CD1c-positive myeloid dendritic cell (primary cell): ENCODE results near the gene CCDC188.

ENCODE experiments used
- DNase-seq: peaks from one replicate; pipeline ENCODE4 v3.0.0-alpha.2; 2016; ENCODE audit errors: extremely low spot score

Gene CCDC188

DNA sequence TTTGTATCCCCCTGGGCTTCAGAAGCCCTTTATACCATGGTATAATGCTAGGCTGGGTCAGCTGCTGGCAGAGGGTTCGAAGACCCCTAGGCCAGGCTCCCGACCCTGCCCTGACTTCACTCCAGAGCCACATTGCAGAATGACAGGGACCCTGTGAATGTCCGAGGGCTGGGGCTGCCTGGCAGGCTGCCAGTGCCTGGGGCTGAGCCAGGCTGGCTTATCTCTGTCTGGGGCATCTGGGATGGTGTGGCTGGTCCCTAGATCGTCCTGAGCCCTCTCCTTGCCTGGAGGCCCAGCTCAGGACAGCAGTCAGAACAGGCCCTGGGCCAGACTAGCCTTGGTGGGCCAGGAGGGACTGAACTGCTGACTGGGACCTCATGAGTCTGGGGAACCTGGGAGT lies 15.6 kb downstream of the CCDC188 start:
- DNase-seq: no peak

DNA sequence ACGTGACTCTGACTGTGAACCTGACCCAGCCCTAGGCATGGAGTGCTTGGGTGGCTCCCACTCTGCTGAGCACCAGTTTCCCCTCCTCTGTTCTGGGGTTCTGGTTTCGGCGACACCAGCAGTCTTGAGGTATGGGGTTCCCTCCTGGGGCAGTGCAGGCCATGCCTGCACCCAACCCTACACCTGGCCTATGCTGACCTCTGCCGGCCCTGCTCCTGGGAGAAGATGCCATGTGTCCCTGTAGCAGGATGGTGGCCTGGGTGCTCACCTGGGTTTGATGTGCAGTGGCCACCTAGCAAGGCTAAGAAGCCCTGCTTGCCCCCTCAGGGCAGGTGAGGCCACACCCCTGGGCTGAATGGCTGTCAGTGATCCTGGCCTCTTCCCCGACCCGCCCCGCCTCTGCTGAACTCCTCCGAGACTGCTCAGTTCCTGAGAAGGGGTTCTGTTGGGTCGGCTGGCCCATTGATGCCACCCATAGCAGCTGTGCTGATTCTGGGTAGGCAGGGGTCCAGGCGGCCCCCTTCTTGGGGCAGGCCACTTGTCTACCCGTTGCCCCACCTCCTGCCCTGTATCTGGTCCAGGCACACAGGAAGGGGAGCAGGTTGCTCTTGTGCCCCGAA lies 16.8 kb downstream of the CCDC188 start:
- no peak for DNase-seq

DNA sequence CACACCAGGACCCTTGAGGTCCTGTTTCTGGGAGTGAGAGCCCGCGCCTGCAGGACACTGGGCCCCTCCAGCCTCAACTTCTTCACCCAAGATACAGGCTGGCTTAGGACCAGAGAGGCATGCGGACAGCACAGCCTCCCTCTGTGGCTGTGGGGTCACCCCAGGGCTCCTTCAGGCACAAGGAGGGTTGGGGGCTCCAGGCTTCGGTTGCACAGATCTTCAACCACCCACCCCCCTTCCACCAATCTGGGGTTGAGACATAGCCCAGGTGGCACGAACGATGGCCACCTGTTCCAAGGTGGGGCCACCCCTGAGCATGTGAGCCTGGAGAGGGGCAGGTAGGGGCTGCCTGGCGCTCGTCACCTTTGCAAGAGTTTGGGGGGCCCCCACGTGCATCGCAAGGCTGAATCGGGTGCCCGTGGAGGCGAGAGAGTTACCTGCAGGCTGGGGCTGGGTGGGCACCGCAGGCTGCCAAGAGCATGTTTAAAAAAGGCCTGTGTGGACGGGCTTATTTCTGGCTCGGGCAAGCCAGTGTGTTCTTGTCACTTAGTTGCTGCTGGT lies 18.1 kb downstream of the CCDC188 start:
- no peak for DNase-seq

DNA sequence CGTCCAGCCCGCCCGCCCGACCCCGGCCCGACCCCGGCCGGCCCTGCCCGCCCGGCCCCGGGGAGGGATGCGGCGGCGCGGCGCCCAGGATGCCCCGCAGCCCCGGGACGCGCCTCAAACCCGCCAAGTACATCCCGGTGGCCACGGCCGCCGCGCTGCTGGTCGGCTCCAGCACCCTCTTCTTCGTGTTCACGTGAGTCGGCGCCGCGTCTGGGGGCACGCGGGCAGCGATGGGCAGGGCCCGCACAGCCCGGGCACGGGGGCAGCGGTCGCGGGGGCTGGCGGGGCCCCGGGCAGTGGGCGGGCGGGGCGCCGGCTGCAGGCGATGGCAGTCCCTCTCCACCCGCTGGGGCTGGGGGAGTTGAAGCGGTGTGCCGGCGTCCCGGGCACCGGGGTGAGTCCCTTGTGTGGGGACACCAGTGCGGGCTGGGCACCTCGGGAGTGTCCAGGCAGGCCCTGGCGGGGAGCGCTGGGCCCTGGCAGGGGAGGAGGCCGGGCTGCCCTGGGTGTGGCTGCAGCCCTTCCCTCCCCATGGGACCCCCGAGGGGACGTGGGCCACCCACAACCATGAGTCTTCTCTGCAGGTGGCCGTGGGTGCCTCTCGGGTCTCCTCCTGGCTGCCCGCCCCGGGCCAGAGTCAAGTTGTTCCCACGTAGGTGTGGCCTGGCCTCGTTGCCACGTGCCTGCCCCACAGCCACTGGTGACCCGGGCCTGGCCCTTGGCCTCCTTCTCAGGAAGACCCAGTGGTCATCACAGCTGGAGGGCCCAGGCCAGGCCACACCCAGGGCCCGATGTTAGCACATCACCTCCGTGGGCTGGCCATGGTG lies 18.8 kb downstream of the CCDC188 start:
- DNase-seq: peak; percentile 55

DNA sequence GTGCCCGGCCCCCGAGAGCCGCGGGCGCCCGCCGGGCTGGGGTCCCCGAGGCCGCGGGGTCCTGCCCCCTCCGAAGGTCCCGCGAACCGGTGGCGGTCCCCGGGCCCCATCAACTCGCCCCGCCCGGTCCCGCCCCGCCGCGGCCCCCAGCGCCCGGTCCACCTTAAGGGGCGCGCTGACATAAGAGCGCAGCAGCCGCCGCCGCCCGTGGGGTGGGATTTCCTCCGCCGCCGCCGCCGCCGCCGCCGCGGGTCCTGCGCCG lies 19.3 kb downstream of the CCDC188 start, which contains the start of gene ZDHHC8:
Gene ZDHHC8, plus strand, starts transcription at position 208 of the 262 bp plus-strand sequence. CDS start 144 bp downstream, outside the sequence.
- DNase-seq: peak; percentile 45

DNA sequence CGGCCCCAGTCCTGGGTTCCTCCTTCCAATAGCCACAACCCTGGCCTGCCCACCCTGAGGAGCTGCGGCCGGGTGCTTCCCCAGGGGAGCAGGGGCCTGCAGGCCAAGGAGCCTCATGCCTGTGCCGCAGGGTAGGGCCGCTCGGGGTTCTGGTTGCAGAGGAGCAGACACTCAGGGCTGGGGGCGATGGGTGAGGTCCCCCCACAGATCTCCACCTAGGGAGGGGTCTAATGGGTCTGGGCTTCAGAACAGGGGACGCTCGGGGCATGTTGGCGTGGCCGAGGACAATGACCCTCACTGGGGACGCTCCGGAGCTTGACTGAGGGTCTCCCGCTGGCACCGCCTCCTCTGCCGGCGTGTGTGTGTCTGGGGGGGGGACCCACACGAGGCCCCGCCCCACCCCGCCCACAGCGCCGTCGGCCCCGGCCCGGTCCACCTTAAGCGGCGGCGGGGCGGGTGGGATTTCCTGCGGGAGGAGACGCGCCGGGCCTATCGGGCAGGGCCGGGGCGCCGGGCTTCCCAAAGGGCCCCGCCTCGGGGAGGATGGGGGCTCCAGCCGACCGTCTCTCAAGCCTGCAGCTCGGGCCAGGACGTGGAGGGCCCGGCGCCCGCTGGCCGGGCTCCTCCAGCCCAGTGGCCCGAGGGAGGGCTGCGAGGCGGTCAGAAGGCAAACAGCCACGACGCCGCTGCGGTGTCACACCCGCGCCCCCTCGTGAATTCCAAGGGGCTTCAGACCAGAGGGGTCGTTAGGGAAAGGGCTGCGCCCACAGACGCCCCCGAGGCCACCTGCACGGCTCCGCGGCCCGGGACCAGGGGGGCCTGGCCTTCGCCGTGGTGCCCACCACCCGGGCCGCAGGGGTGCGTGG lies 19.9 kb downstream of the CCDC188 start:
- DNase-seq: peak; percentile 77

DNA sequence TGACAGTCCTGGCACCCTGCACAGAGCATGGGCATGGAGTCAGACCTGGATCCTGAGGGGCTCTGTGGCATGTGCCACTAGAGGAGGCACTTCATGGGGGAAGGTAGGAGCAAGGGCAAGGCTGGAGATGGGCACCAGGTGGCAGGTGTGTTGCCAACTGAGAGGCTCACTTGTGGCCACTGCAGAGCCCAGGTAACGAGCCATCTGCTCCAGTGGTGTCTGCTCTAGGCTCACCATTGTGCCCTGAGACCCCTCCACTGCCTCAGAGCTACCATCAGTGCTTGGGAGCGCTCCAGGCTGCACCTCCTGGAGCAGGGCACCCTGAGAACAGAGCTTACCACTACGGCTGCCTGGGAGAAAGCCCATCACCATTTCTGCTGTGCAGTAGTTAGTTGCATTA lies 20.5 kb downstream of the CCDC188 start:
- no peak for DNase-seq

DNA sequence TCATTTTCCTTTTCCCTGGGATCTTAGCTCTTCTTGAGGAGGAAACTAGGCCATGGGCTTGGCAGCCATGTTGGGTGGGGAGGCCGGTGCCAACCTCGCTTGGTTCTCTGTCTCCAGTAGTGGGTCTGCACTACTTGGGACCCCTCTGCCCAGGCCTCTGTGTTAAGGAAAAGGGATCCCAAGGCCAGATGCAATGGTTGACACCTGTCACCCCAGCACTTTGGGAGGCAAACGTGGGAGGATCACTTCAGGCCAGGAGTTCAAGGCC lies 21.2 kb downstream of the CCDC188 start:
- no peak for DNase-seq

DNA sequence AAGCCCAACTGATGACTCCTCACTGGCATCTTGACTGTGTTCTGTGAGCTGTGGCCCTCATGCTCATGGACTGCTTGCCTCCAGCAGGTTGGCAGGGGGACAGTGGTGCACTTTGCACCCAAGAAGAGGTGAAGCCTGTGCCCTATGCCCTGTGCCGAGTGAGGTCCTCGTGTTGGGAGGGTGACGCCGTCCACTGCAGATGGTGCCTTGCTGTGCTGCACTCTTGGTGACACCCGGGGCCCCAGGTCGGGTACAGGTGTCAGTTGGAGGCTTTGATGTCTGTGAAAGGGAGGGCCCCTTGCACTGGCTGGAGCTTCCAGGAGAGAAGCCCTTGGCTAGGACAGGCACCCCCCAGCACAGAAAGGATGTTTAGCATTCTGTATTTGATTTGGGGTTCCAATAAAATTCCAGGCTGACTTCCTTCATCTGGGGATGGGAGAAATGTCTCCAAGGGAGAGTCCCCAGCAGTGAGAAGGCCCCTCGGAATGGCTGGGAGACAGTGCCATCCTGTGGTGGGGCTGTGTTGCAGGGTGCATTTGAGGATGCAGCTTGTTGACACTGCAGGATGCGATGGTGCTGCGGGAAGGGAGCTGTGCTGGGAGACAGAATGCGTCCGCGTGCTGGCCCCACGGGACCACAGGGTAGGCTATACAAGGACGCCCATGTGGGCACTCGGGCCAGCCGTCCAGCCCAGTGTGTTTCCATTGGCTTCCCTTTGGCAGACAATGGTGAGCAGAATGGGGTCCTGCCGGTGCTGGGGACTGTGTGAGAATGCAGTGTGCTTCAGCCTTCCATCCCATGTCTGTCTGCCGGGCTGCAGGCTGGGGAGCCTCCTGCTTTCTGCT lies 21.7 kb downstream of the CCDC188 start:
- peak; percentile 20 for DNase-seq

DNA sequence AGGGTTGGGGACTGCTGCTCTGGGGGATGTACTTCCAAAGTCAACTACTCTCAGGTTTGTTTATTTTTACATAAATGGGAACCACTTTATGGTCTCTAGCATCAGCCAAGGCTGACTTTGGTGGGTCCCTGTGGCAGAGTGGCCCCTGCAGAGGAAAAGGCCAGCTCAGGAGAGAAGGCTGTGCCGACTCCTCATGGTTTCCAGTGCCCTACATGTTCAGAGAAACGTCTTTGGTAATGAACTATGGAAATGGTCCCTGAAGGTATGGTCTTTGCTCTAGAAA lies 22.3 kb downstream of the CCDC188 start:
- no peak for DNase-seq

DNA sequence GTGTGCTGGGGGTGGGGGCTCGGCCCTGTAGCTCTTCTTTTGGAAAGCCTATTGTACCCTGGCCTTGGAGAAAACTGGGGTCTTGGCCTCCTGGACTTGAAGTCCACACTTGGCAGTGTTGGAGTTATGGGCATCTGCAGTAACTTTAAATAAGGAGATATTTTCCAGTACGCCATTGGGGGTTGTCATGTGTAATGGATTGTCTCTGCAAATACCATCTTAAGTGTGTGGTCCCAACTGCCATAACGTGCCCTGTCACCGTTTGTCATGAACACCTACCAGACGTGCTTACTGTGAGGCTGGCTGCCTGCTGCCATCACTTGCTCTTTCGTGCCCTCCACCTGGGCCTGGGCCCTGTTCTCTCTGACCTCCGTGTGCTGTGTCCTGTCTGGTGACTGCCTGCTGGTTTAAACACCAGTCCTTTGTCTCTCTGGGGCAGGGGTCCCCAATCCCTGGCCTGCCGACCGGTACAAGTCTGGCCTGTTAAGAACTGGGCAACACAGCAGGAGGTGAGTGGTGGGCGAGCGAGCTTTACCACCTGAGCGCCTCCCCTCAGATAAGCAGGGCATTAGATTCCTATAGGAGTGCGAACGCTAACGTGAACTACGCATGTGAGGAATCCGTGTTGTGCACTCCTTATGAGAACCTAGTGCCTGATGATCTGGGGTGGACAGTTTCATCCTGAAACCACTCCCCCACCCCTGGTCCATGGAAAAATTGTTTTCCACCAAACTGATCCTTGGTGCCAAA lies 22.8 kb downstream of the CCDC188 start:
- DNase-seq: no peak

DNA sequence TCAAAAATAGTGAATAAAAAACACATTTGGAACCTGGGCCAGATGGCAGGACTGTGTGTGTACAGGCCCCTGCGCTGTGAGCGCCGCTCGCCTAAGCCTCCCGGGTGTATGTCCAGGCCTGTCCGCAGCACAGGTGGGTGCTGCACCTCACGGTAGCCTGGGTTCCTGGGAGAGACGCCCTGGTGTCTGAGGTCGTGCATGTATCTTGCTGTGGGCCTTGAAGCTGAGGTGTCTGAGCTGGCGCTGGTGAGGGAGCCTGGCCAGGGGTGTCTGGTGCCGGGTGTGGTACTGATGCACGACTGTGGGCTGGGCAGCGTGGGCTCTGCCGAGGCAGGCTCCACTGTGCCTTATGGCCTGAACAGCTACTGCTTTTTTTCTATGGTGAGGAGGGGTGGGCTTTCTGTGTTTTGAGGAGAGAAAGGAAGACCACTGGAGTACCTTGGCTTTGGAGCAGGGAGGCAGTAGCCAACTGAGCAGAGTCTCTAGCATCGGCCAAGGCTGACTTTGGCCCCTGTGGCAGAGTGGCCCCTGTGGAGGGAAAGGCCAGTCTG lies 23.5 kb downstream of the CCDC188 start:
- DNase-seq: no peak

DNA sequence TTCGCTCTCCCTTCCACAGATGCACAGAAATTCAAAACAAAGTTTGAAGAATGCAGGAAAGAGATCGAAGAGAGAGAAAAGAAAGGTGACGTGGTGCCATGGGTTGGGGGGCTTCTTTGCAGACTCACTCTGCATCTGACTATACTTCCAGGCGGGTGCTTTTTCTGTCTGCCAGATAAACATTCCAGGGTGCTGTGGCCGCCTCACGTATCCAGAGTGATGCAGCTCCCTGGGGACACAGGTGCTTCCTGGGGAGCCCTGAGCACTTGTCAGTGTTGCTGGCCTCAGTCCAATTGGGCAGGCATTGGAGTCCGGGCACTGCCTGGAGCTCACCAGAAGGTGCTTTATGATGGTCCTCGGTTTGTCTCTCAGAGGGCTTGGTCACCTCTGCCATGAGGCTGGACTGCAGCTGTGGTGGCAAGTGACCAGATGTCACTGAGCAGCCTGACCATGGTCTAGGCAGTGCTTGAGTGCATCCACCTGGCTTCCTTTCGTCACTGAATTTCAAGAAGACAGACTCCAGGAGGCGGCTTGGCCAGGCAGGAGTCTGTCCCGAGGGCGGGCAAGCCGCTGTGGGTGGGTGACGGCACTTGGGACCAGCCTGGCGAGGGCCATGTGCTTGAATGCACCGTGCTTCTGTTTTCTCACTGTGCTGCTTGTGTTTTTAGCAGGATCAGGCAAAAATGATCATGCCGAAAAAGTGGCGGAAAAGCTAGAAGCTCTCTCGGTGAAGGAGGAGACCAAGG lies 24.4 kb downstream of the CCDC188 start:
- no peak for DNase-seq

DNA sequence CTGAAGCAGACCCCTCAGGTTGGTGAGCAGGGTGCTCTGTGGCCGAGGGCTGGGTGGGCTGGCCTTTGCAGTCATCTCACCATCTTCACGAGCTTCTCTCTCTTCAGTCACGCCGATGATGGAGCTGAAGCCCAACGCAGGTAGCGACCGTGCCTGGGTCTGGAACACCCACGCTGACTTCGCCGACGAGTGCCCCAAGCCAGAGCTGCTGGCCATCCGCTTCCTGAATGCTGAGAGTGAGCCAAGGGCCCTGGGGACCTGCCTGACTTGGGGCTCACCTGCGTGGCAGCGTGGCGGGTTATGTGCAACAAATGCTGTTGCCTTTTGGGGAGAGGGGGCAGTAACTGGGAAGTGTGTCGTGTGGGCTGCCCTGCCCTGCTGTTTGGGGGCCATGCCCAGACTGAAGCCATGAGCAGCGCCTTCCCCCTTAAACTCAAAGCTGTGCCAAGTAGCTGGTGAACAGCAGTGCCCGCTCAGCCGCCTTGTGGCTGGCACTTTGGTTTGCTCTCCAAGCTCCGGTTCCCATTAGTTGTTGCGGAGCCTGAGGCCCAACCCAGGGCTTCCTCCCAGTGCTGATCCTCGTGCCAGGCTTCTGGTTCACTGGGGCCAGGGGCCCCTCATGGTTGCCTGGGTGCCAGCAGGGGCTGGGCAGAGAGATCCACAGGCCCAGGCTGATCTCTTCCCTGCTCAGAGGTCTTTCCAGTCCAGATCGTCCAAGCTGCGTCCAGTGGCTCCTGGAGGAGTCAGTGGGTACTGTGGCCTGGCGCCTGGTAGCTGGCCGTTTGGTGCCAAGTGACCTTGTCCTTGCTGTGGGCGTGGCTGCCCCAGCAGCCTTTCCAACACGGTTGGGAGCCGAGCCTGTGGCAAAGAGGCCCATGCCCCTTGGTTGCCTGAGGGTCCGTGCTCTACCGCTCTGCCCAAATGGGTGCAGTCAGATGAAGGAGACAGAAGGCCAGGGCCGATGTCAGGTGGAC lies 25.4 kb downstream of the CCDC188 start:
- no peak for DNase-seq

DNA sequence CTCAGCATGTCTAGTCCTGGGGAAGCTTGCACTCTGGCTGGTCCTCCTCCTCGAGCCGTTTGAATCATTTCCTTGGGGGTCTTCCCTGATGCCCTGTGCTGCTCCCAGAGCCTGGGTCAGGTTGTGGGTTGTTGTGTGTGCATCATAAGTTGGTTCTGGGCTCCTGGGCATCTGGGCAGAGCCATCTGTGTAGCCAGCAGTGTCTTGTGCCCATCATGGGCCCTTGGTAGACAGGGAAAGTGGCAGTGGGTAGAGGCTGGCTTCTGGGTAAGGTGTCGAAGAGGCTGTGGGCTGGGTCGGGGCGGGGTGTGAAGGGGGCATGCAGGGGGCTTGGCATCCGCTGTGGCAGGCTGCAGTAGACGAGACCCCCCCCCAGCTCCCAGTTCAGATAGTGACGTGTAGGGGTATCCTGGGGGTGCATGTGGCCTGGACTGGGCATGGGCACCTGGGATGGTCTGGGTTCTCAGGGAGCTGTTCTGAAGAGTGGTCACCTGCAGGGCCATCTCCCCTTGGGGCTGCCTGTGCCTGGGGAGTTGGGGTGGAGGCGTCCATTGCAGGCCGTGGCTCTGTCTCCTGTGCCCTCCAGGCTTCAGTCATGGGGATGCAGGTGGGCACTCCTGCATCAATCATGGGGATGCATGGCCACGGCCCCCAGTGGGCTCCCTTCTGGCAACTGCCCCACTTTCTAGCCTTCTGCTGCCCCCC lies 26.6 kb downstream of the CCDC188 start:
- DNase-seq: no peak

DNA sequence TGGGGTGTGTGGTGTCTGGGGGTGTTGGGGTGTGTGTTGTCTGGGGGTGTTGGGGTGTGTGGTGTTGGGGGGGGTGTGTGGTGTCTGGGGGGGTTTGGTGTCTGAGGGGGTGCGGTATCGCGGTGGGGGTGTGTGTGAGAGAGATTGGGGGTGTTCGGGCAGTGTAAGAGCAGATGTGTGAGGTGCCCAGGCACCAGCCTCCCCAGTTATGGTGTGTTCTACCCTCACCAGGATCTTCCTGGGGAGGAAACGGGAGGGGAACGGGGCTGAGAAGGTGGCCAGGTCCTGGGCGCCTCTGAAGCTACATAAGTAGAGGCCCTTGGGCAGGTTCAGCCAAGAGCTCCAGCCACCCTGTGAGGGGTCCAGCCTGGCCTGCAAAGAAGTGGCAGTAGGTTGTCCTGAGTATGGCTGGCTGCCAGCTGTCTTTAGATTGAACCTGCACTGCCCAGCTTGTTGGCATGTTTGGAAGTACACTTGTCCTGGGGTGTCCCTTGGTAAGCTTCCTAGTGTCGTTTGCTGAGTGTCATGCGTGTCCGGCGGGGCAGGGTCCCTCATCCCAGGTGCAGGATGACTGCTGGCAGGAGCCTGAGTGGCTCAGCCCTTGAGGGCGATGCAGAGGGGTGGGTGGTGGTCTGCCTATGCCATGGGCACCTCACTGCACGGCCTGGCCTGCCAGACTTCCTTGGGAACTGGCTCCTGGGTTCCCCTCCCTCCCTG lies 27.3 kb downstream of the CCDC188 start:
- DNase-seq: no peak

DNA sequence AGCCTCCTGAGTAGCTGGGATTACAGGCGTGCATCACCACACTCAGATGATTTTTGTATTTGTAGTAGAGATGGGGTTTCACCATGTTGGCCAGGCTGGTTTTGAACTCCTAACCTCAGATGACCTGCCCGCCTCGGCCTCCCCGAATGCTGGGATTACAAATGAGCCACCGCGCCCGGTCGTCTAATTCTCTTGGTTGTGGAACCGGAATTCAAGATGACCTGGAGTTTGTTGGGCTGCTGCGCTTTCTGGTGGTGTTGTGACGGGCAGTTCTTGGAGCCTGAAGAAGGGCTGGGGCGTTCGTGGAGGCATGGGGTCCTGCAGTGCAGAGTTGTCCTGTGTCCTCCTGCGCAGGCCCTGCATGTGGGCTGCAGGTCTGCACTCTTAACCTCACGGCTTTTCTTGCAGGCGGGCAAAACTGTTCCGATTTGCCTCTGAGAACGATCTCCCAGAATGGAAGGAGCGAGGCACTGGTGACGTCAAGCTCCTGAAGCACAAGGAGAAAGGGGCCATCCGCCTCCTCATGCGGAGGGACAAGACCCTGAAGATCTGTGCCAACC lies 28.9 kb downstream of the CCDC188 start:
- DNase-seq: no peak
